ENCODE data around the gene CENPP.

The CENPP gene

GRCh38 chr9:92644278-92644677 is 318.5 kb downstream of the CENPP start:
- no peak for DNase-seq

- DNase-seq, result no peak
Observed at GRCh38 chr9:92645041-92645440, 319.3 kb downstream of the CENPP start.

- DNase-seq, result no peak
Observed at GRCh38 chr9:92647671-92648473, 322.1 kb downstream of the CENPP start.

- no peak for DNase-seq
Observed at GRCh38 chr9:92648474-92648971, 322.8 kb downstream of the CENPP start.

- DNase-seq, result no peak
Observed at GRCh38 chr9:92649007-92649406, 323.3 kb downstream of the CENPP start.

GRCh38 chr9:92650296-92650695 is 324.5 kb downstream of the CENPP start:
- DNase-seq, result no peak

GRCh38 chr9:92650839-92651621 is 325.3 kb downstream of the CENPP start:
- DNase-seq, result no peak

- DNase-seq, result no peak
Observed at GRCh38 chr9:92652461-92652860, 326.7 kb downstream of the CENPP start.

- DNase-seq, result no peak
Observed at GRCh38 chr9:92654481-92655301, 328.9 kb downstream of the CENPP start.

- DNase-seq, result no peak
Observed at GRCh38 chr9:92655366-92655765, 329.6 kb downstream of the CENPP start.

GRCh38 chr9:92655896-92656536 is 330.3 kb downstream of the CENPP start:
- DNase-seq, result no peak

- DNase-seq, result no peak
Observed at GRCh38 chr9:92656537-92656925, 330.8 kb downstream of the CENPP start.

GRCh38 chr9:92657296-92658094 is 331.7 kb downstream of the CENPP start:
- DNase-seq, result no peak

GRCh38 chr9:92658176-92658575 is 332.4 kb downstream of the CENPP start:
- no peak for DNase-seq

- DNase-seq, result no peak
Observed at GRCh38 chr9:92658611-92659010, 332.9 kb downstream of the CENPP start.

GRCh38 chr9:92659601-92660000 is 333.8 kb downstream of the CENPP start:
- DNase-seq, result no peak

GRCh38 chr9:92660266-92660665 is 334.5 kb downstream of the CENPP start:
- DNase-seq, result no peak

- DNase-seq, result no peak
Observed at GRCh38 chr9:92661127-92661526, 335.4 kb downstream of the CENPP start.

GRCh38 chr9:92661743-92662142 is 336.0 kb downstream of the CENPP start:
- DNase-seq, result no peak

- DNase-seq, result no peak
Observed at GRCh38 chr9:92663126-92663525, 337.4 kb downstream of the CENPP start.

- DNase-seq, result no peak
Observed at GRCh38 chr9:92663951-92664350, 338.2 kb downstream of the CENPP start.

Data from RPMI8226 (cell line).